ENCODE data around the gene SLC35F5.

SLC35F5 gene

GRCh38 chr2:113770929-113771328 is 14.5 kb upstream of the SLC35F5 start:
- H3K27me3 ChIP-seq (ENCODE audit: low read depth, low read length), result no peaks in the 10 kb centered on the region
- no peaks in the 10 kb centered on the region for H3K4me1 ChIP-seq (ENCODE audit: low read length)
- no peak overlapping the region for H3K4me2 ChIP-seq (ENCODE audit: low read length)
- no peaks in the 10 kb centered on the region for H3K36me3 ChIP-seq (replicated peaks; ENCODE audit: low read depth, low read length)
- H3K4me3 ChIP-seq (ENCODE audit: low read length), result no peak overlapping the region
- H3K9ac ChIP-seq (ENCODE audit: low read length), result no peak overlapping the region
- TF ChIP-seq, protein P1, sequence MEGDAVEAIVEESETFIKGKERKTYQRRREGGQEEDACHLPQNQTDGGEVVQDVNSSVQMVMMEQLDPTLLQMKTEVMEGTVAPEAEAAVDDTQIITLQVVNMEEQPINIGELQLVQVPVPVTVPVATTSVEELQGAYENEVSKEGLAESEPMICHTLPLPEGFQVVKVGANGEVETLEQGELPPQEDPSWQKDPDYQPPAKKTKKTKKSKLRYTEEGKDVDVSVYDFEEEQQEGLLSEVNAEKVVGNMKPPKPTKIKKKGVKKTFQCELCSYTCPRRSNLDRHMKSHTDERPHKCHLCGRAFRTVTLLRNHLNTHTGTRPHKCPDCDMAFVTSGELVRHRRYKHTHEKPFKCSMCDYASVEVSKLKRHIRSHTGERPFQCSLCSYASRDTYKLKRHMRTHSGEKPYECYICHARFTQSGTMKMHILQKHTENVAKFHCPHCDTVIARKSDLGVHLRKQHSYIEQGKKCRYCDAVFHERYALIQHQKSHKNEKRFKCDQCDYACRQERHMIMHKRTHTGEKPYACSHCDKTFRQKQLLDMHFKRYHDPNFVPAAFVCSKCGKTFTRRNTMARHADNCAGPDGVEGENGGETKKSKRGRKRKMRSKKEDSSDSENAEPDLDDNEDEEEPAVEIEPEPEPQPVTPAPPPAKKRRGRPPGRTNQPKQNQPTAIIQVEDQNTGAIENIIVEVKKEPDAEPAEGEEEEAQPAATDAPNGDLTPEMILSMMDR (IDR thresholded peaks at IDR 0.05; ENCODE audit: low read depth, low read length), result no peak
- no peak for TF ChIP-seq EZH2phosphoT487 (IDR thresholded peaks at IDR 0.05; ENCODE audit: low read depth)
- no peak overlapping the region for H3K27ac ChIP-seq (ENCODE audit: low read length)
- no peaks in the 10 kb centered on the region for H3K9me3 ChIP-seq (ENCODE audit: insufficient read depth, low read length)
- no peaks in the 10 kb centered on the region for H4K20me1 ChIP-seq (ENCODE audit: insufficient read depth, low read length)
- no peaks in the 10 kb centered on the region for H3K79me2 ChIP-seq (ENCODE audit: low read length)
- no peak overlapping the region for H2AFZ ChIP-seq (ENCODE audit: low read depth, low read length)

GRCh38 chr2:113769555-113769954 is 13.1 kb upstream of the SLC35F5 start:
- Histone ChIP-seq H4K20me1 (ENCODE audit: insufficient read depth, low read length) (no peaks in the 10 kb centered on the region), H3K9ac (ENCODE audit: low read length) (no peak overlapping the region), H3K4me2 (ENCODE audit: low read length) (no peak overlapping the region), H3K27ac (ENCODE audit: low read length) (no peak overlapping the region), H3K9me3 (ENCODE audit: insufficient read depth, low read length) (no peaks in the 10 kb centered on the region), H3K4me1 (ENCODE audit: low read length) (no peaks in the 10 kb centered on the region), H3K79me2 (ENCODE audit: low read length) (no peaks in the 10 kb centered on the region), H2AFZ (ENCODE audit: low read depth, low read length) (no peak overlapping the region), H3K36me3 (replicated peaks; ENCODE audit: low read depth, low read length) (no peaks in the 10 kb centered on the region), H3K27me3 (ENCODE audit: low read depth, low read length) (no peaks in the 10 kb centered on the region), H3K4me3 (ENCODE audit: low read length) (no peak overlapping the region)
- TF ChIP-seq EZH2phosphoT487 (IDR thresholded peaks at IDR 0.05; ENCODE audit: low read depth), result no peak
- TF ChIP-seq, protein P1 (IDR thresholded peaks at IDR 0.05; ENCODE audit: low read depth, low read length), result no peak

DNA sequence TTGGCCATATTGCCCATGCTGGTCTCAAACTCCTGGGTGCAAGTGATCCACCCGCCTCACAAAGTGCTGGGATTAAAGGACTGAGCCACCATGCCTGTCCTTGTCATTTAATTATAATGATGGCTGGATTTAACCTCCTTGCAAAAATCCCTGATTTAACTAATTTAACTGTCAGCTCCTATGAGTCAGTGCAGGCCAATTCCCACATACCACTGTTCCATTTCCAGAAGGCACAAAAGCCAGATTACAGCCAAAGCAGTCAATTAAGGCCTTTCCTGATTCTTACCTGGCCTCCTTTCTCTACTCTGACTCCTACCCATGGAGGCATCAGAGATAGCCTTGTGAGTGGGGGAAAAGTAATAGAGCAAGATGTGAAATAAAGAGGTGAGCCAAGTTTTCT is 12.3 kb upstream of the SLC35F5 start:
- no peaks in the 10 kb centered on the region for H3K36me3 ChIP-seq (replicated peaks; ENCODE audit: low read depth, low read length)
- H4K20me1 ChIP-seq (ENCODE audit: insufficient read depth, low read length), result no peaks in the 10 kb centered on the region
- no peaks in the 10 kb centered on the region for H3K79me2 ChIP-seq (ENCODE audit: low read length)
- no peak overlapping the region for H3K4me3 ChIP-seq (ENCODE audit: low read length)
- H3K9me3 ChIP-seq (ENCODE audit: insufficient read depth, low read length), result no peaks in the 10 kb centered on the region
- H2AFZ ChIP-seq (ENCODE audit: low read depth, low read length), result no peak overlapping the region
- TF ChIP-seq EZH2phosphoT487 (IDR thresholded peaks at IDR 0.05; ENCODE audit: low read depth), result no peak
- H3K27ac ChIP-seq (ENCODE audit: low read length), result no peak overlapping the region
- no peaks in the 10 kb centered on the region for H3K4me1 ChIP-seq (ENCODE audit: low read length)
- H3K9ac ChIP-seq (ENCODE audit: low read length), result no peak overlapping the region
- H3K4me2 ChIP-seq (ENCODE audit: low read length), result no peak overlapping the region
- H3K27me3 ChIP-seq (ENCODE audit: low read depth, low read length), result no peaks in the 10 kb centered on the region

- H3K27me3 ChIP-seq (ENCODE audit: low read depth, low read length), result no peaks in the 10 kb centered on the region
- no peaks in the 10 kb centered on the region for H3K4me1 ChIP-seq (ENCODE audit: low read length)
- no peaks in the 10 kb centered on the region for H3K9me3 ChIP-seq (ENCODE audit: insufficient read depth, low read length)
- H3K4me2 ChIP-seq (ENCODE audit: low read length), result no peak overlapping the region
- no peaks in the 10 kb centered on the region for H3K36me3 ChIP-seq (replicated peaks; ENCODE audit: low read depth, low read length)
- no peaks in the 10 kb centered on the region for H3K79me2 ChIP-seq (ENCODE audit: low read length)
- no peak for TF ChIP-seq EZH2phosphoT487 (IDR thresholded peaks at IDR 0.05; ENCODE audit: low read depth)
- TF ChIP-seq, protein P1 (IDR thresholded peaks at IDR 0.05; ENCODE audit: low read depth, low read length), result no peak
- no peak overlapping the region for H3K9ac ChIP-seq (ENCODE audit: low read length)
- H4K20me1 ChIP-seq (ENCODE audit: insufficient read depth, low read length), result no peaks in the 10 kb centered on the region
- H3K27ac ChIP-seq (ENCODE audit: low read length), result no peak overlapping the region
- H3K4me3 ChIP-seq (ENCODE audit: low read length), result no peak overlapping the region
- H2AFZ ChIP-seq (ENCODE audit: low read depth, low read length), result no peak overlapping the region
These were observed 11.5 kb upstream of the SLC35F5 start for GRCh38 chr2:113767811-113768460.
